Gastrocnemius medialis (tissue), 4 donors: ENCODE measurements around the gene NMBR. TPM values are rescaled to one million over a fixed set of nuclear protein-coding genes. Genes with fewer than 3 reads are reported as not detected.
A peak's percentile ranks its signal among the peaks of the same experiment; 100 is the strongest.
"Not testable (repeated sequence)": the region's sequence is repeated elsewhere in the genome, so short reads cannot be mapped to it uniquely, and the experiment has no call there.

Experiments
- ATAC-seq, 2 donors: fragments of 150-250 bp; one replicate each; pipeline ENCODE4 v1.9.1; 2016
- DNase-seq, 2 donors: peaks; one replicate each; pipeline ENCODE4 v3.0.0-alpha.2; 2019
- H3K27ac ChIP-seq, 4 donors: fragments of 200-600 bp; sonication (generic); 1 replicate in 1 of 4; 2 replicates in 3 of 4; pipeline ENCODE4 v1.5.1; 2016 to 2018; ENCODE audit warnings: mild to moderate bottlenecking in 2 of 4, moderate library complexity in 1 of 4
- H3K27me3 ChIP-seq, 3 donors: fragments of 200-600 bp; sonication (generic) in 2 of 3; 1 replicate in 1 of 3; 2 replicates in 2 of 3; pipeline versions ENCODE4 v1.5.1 to v1.6.0; 2016 to 2019; ENCODE audit warnings: mild to moderate bottlenecking in 1 of 3, moderate library complexity in 1 of 3
- H3K36me3 ChIP-seq, 2 donors: fragments of 200-600 bp; sonication (generic) in 1 of 2; one replicate each; pipeline ENCODE4 v1.5.1; 2017 to 2018
- H3K4me1 ChIP-seq, 2 donors: fragments of 200-600 bp; sonication (generic) in 1 of 2; one replicate each; pipeline ENCODE4 v1.5.1; 2016 to 2017; ENCODE audit warnings: mild to moderate bottlenecking in 2 of 2
- H3K4me3 ChIP-seq, 4 donors: fragments of 200-600 bp; sonication (generic) in 3 of 4; 1 replicate in 1 of 4; 2 replicates in 3 of 4; pipeline ENCODE4 v1.5.1; 2016 to 2019; ENCODE audit warnings: mild to moderate bottlenecking in 2 of 4
- H3K9me3 ChIP-seq, 3 donors: fragments of 200-600 bp; sonication (generic) in 2 of 3; 1 replicate in 1 of 3; 2 replicates in 2 of 3; pipeline ENCODE4 v1.5.1; 2016 to 2019
- CTCF ChIP-seq, 5 experiments: fragments of 450-650 bp in 3 of 5; fragments of 200-600 bp in 2 of 5; sonication (generic) in 2 of 5; IDR thresholded peaks in 4 of 5; conservative IDR thresholded peaks in 1 of 5; 1 replicate in 4 of 5; 2 replicates in 1 of 5; pipeline ENCODE4 v1.5.1; 2016 to 2019; ENCODE audit warnings: antibody characterized with exemption in 5 of 5, mild to moderate bottlenecking in 3 of 5, moderate library complexity in 3 of 5
- POLR2A ChIP-seq, 2 donors: fragments of 450-650 bp; IDR thresholded peaks; one replicate each; pipeline ENCODE4 v1.6.1; 2017; ENCODE audit warnings: antibody characterized with exemption in 2 of 2, mild to moderate bottlenecking in 2 of 2, moderate library complexity in 2 of 2
- in situ Hi-C, 4 donors: fragments of 200-750 bp; cut with MboI; loops; one replicate each; pipeline versions ENCODE4 v1.15.0 to v1.8.0; 2017; ENCODE audit warnings: low sequenced_read_pairs in 4 of 4
- intact Hi-C: fragments of 100-400 bp; cut with DNase I; formaldehyde crosslinking; loops from one replicate; pipeline ENCODE4 v1.15.1; 2023; ENCODE audit warnings: low total_unique reads
- total RNA-seq, 4 donors: library from RNA; depleted of rRNA; stranded (reverse); fragments of >200 nt; gene quantifications; one replicate each; pipeline versions ENCODE4 v1.1.0 to v1.2.3, GENCODE V29; 2016

The NMBR gene
- total RNA-seq, 4 donors from 2014 or later: 0.23 TPM; not detected in 3

GRCh38 chr6:142189057-142189456 lies 42.1 kb upstream of the NMBR start:
- DNase-seq: no peak
- H3K27me3 ChIP-seq: no peaks in the 10 kb centered on the region
- intact Hi-C loops: no loop called here
- peaks cover 0 to 11% of the 10 kb centered on the region in 2 donors for H3K36me3 ChIP-seq
- no peak for ATAC-seq
- in situ Hi-C loops: no loop called here
- TF ChIP-seq POLR2A (IDR thresholded peaks at IDR 0.05) (no peak), CTCF (IDR thresholded peaks at IDR 0.05 in 4 of 5, conservative IDR thresholded peaks at IDR 0.05 in 1 of 5) (no peak)
- peaks cover 3 to 4% of the 10 kb centered on the region in 2 donors for H3K4me1 ChIP-seq
- H3K27ac ChIP-seq: no peak overlapping the region
- no peak overlapping the region for H3K4me3 ChIP-seq
- no peaks in the 10 kb centered on the region for H3K9me3 ChIP-seq

- H3K36me3 ChIP-seq: peaks cover 0 to 11% of the 10 kb centered on the region in 2 donors
- H3K4me1 ChIP-seq, H3K27me3 ChIP-seq, in situ Hi-C loops, ATAC-seq, intact Hi-C loops, DNase-seq, H3K27ac ChIP-seq, H3K4me3 ChIP-seq, H3K9me3 ChIP-seq: not testable (repeated sequence)
These were observed 41.4 kb upstream of the NMBR start for GRCh38 chr6:142188341-142188740.

GRCh38 chr6:142187209-142187608 lies 40.3 kb upstream of the NMBR start:
- Histone ChIP-seq H3K4me1 (peaks cover 3 to 4% of the 10 kb centered on the region in 2 donors), H3K4me3 (no peak overlapping the region), H3K9me3 (no peaks in the 10 kb centered on the region), H3K27me3 (no peaks in the 10 kb centered on the region), H3K27ac (no peak overlapping the region), H3K36me3 (peaks cover 0 to 11% of the 10 kb centered on the region in 2 donors)
- in situ Hi-C loops: no loop called here
- intact Hi-C loops: no loop called here
- ATAC-seq: no peak
- TF ChIP-seq POLR2A (IDR thresholded peaks at IDR 0.05) (no peak), CTCF (IDR thresholded peaks at IDR 0.05 in 4 of 5, conservative IDR thresholded peaks at IDR 0.05 in 1 of 5) (no peak)
- DNase-seq: peak in 1 of 2 donors; percentile 13

- H3K27ac ChIP-seq: no peak overlapping the region
- H3K4me3 ChIP-seq: no peak overlapping the region
- no peaks in the 10 kb centered on the region for H3K27me3 ChIP-seq
- ATAC-seq: no peak
- intact Hi-C loops: no loop called here
- no peak for DNase-seq
- TF ChIP-seq POLR2A (IDR thresholded peaks at IDR 0.05): no peak
- TF ChIP-seq CTCF (IDR thresholded peaks at IDR 0.05 in 4 of 5, conservative IDR thresholded peaks at IDR 0.05 in 1 of 5): no peak
- in situ Hi-C loops: no loop called here
- no peaks in the 10 kb centered on the region for H3K9me3 ChIP-seq
- H3K4me1 ChIP-seq: peaks cover 3 to 4% of the 10 kb centered on the region in 2 donors
- peaks cover 0 to 11% of the 10 kb centered on the region in 2 donors for H3K36me3 ChIP-seq
These were observed 38.7 kb upstream of the NMBR start for GRCh38 chr6:142185641-142186040.

GRCh38 chr6:142184307-142184706 lies 37.4 kb upstream of the NMBR start:
- TF ChIP-seq CTCF (IDR thresholded peaks at IDR 0.05 in 4 of 5, conservative IDR thresholded peaks at IDR 0.05 in 1 of 5) (no peak), POLR2A (IDR thresholded peaks at IDR 0.05) (no peak)
- no peak for ATAC-seq
- no peaks in the 10 kb centered on the region for H3K9me3 ChIP-seq
- in situ Hi-C loops (no loop called here), intact Hi-C loops (no loop called here)
- no peaks in the 10 kb centered on the region for H3K27me3 ChIP-seq
- H3K4me1 ChIP-seq: peaks cover 3 to 4% of the 10 kb centered on the region in 2 donors
- no peak overlapping the region for H3K4me3 ChIP-seq
- no peak for DNase-seq
- H3K36me3 ChIP-seq: peaks cover 0 to 3% of the 10 kb centered on the region in 2 donors
- H3K27ac ChIP-seq: no peak overlapping the region
